KMS-11 (cell line): ENCODE results near the gene PRDX6.
A peak's percentile ranks its signal among the peaks of the same experiment; 100 is the strongest.

Experiments used
- H2AFZ ChIP-seq: fragments of 200-600 bp; sonication (generic); 2 replicates; pipeline ENCODE4 v1.6.1; 2016; ENCODE audit warnings: antibody characterized with exemption, mixed run types, low read depth
- H3K27ac ChIP-seq: fragments of 200-600 bp; sonication (generic); 2 replicates; pipeline ENCODE4 v1.6.1; 2016; ENCODE audit warnings: mild to moderate bottlenecking, mixed run types
- H3K27me3 ChIP-seq: fragments of 200-600 bp; sonication (generic); 2 replicates; pipeline ENCODE4 v1.6.1; 2017; ENCODE audit warnings: mild to moderate bottlenecking, low read depth, mixed run types, moderate library complexity; ENCODE audit not compliant: insufficient read depth
- H3K36me3 ChIP-seq: fragments of 200-600 bp; sonication (generic); 2 replicates; pipeline ENCODE4 v1.6.1; 2017; ENCODE audit warnings: mild to moderate bottlenecking, mixed run types; ENCODE audit not compliant: insufficient read depth
- H3K4me1 ChIP-seq: fragments of 200-600 bp; sonication (generic); 2 replicates; pipeline ENCODE4 v1.6.1; 2016; ENCODE audit warnings: mild to moderate bottlenecking, low read depth, mixed run types; ENCODE audit not compliant: poor library complexity, severe bottlenecking
- H3K4me2 ChIP-seq: fragments of 200-600 bp; sonication (generic); 2 replicates; pipeline ENCODE4 v1.7.0; 2016; ENCODE audit warnings: mild to moderate bottlenecking, mixed run types
- H3K4me3 ChIP-seq: fragments of 200-600 bp; sonication (generic); IDR thresholded peaks from 2 replicates; pipeline ENCODE4 v1.6.1; 2017; ENCODE audit warnings: low read depth, low read length, mixed read lengths; ENCODE audit not compliant: insufficient read depth
- H3K79me2 ChIP-seq: fragments of 200-600 bp; sonication (generic); 2 replicates; pipeline ENCODE4 v1.6.1; 2016; ENCODE audit warnings: low read depth, mixed run types; ENCODE audit not compliant: insufficient read depth
- H3K9ac ChIP-seq: fragments of 200-600 bp; sonication (generic); 2 replicates; pipeline ENCODE4 v1.6.1; 2016; ENCODE audit warnings: mild to moderate bottlenecking, mixed run types
- H4K20me1 ChIP-seq: fragments of 200-600 bp; sonication (generic); 2 replicates; pipeline ENCODE4 v1.6.1; 2016; ENCODE audit warnings: mild to moderate bottlenecking, mixed run types; ENCODE audit not compliant: insufficient read depth
- TF ChIP-seq, protein P1 (sequence below): fragments of 200-600 bp; sonication (generic); conservative IDR thresholded peaks from 2 replicates; pipeline ENCODE4 v1.6.1; 2017; ENCODE audit warnings: low read depth, mild to moderate bottlenecking, antibody characterized with exemption, low read length, moderate library complexity, mixed read lengths

The PRDX6 gene

DNA sequence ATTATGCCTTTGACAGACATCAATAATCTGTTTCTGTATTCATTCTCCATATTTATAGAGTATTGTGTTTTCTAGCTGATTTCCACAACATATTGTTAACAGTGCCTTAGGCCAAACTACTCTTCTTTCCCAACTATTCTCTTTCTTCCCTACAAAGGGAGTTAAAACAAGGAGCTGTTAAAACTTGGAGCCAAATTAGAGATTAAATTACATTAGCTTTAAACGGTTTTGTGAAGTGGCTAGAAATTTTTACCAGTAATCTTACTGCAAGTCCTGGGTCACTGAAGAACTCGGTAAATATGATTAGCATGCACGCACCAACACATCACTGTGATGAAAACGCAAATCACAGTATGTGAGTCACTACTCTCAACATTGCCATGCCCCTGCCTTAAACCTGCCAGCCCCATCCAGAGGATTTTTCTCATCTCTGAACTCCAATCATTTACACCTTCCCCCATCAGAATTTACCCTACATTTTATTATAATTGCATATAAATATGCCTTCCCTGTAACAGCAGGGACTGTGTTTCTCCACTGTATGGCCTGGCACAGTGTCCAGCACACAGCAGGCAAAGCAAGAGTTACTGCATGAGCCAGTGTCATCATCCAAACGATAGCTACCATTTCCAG lies 1.5 kb upstream of the PRDX6 start:
- H3K4me3 ChIP-seq: no peak overlapping the region
- H3K27ac ChIP-seq: no peak overlapping the region
- no peaks in the 10 kb centered on the region for H3K36me3 ChIP-seq
- H4K20me1 ChIP-seq: no peaks in the 10 kb centered on the region
- peak overlapping the region; percentile 99; the same call in 1 of the 2 replicates for H2AFZ ChIP-seq
- H3K79me2 ChIP-seq: peaks cover 15% of the 10 kb centered on the region; the same call in 1 of the 2 replicates
- TF ChIP-seq, protein P1, sequence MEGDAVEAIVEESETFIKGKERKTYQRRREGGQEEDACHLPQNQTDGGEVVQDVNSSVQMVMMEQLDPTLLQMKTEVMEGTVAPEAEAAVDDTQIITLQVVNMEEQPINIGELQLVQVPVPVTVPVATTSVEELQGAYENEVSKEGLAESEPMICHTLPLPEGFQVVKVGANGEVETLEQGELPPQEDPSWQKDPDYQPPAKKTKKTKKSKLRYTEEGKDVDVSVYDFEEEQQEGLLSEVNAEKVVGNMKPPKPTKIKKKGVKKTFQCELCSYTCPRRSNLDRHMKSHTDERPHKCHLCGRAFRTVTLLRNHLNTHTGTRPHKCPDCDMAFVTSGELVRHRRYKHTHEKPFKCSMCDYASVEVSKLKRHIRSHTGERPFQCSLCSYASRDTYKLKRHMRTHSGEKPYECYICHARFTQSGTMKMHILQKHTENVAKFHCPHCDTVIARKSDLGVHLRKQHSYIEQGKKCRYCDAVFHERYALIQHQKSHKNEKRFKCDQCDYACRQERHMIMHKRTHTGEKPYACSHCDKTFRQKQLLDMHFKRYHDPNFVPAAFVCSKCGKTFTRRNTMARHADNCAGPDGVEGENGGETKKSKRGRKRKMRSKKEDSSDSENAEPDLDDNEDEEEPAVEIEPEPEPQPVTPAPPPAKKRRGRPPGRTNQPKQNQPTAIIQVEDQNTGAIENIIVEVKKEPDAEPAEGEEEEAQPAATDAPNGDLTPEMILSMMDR: no peak
- H3K9ac ChIP-seq: no peak overlapping the region
- no peaks in the 10 kb centered on the region for H3K27me3 ChIP-seq
- peak overlapping the region; percentile 92 for H3K4me2 ChIP-seq
- peaks cover 29% of the 10 kb centered on the region for H3K4me1 ChIP-seq

DNA sequence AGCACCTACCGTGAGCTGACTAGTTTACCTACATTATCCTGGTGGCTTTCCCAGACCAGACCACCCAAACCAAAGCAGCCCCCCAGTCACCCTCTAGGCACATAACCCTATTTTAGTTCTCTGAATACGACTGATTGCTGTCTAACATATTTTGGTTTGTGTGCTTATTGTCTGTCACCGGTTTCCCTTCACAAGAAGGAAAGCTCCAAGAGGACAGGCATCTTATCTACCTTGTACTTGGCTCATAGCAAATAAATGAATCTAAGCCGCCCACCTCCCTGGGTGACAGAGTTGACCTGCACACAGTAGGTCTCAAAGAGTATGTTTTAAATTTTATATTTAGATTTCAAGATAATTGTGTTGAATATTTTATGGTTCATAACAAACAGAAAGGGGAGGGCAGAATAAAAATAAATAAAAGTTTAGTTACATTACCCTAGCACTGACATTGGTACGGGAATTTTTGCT lies 904 bp upstream of the PRDX6 start:
- H3K79me2 ChIP-seq: peaks cover 15% of the 10 kb centered on the region; the same call in 1 of the 2 replicates
- H3K4me2 ChIP-seq: peak overlapping the region; percentile 92
- peak overlapping the region; percentile 79 for H3K9ac ChIP-seq
- peak overlapping the region; percentile 99 for H2AFZ ChIP-seq
- peaks cover 29% of the 10 kb centered on the region for H3K4me1 ChIP-seq
- no peaks in the 10 kb centered on the region for H4K20me1 ChIP-seq
- H3K27me3 ChIP-seq: no peaks in the 10 kb centered on the region
- H3K4me3 ChIP-seq: no peak overlapping the region
- TF ChIP-seq, protein P1: no peak
- no peaks in the 10 kb centered on the region for H3K36me3 ChIP-seq
- peak overlapping the region; percentile 70 for H3K27ac ChIP-seq

DNA sequence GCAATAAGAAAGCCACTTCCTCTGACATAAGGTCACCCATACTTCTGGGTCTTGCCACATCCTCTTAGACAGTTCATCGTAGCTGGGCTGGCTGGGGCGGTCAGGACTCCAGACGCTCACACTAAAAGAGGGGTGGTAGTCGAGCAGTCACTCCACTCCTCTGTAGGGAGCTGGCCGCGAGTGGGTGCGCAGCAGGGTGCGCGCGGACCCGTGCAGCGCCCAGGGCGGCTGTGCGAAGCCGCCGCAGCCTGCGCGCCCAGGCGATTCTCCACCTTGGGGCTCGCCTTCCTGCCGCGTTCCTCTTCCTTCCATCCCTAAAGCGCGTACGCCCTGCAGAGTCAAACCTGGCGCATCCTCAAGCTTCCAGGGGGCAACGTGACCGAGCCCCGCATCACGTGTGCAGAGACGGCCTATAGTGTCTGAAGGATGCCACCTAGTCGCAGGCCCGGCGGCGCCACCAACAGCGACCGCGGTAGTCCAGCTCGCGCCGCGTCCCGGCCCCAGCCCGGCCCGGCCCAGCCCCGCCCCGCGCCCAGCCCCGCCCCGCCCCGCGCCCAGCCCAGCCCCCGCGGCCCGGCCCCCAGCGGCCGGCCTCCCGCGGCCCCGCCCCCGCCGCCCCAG lies 360 bp upstream of the PRDX6 start:
- peak overlapping the region; percentile 92 for H3K4me2 ChIP-seq
- no peaks in the 10 kb centered on the region for H3K27me3 ChIP-seq
- no peaks in the 10 kb centered on the region for H4K20me1 ChIP-seq
- H2AFZ ChIP-seq: peak overlapping the region; percentile 99
- H3K9ac ChIP-seq: peak overlapping the region; percentile 79
- TF ChIP-seq, protein P1: 0 out of 2 replicates have a peak, but pooled peaks have one; percentile 17
- peak overlapping the region; percentile 86 for H3K4me3 ChIP-seq
- H3K79me2 ChIP-seq: peaks cover 15% of the 10 kb centered on the region; the same call in 1 of the 2 replicates
- H3K36me3 ChIP-seq: peaks cover under 1% of the 10 kb centered on the region; the same call in 1 of the 2 replicates
- peak overlapping the region; percentile 70 for H3K27ac ChIP-seq
- H3K4me1 ChIP-seq: peaks cover 29% of the 10 kb centered on the region

DNA sequence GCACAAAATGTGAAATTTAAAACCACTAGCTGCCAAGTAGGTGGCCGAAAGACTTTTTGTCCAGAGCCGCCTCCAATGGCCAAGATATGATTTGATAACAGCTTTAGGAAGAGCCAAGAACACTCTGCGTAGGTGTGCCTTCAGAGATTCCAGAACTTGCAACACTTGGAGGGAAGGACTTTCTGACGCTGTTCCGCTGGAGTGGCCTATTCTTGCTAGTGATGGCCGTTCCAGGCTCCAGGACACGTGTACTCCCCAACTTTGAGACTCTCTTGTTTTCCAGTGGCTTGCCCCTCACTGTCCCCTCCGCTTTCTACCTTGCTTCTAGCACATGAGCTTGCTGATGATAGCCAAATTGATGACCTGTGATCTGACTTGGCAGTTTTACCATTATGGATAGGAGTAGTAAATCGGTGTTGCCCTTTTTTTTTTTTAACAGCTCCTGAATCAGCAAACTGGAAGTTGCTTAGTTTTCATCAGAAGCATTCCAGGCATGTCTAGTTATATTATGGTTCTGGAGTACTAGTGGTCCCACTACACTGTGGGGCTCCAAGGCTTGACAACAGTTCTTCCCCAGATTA lies 1.0 kb downstream of the PRDX6 start:
- Histone ChIP-seq H3K27ac (peak overlapping the region; percentile 43; the same call in 1 of the 2 replicates), H3K79me2 (peaks cover 15% of the 10 kb centered on the region; the same call in 1 of the 2 replicates), H3K4me1 (peaks cover 29% of the 10 kb centered on the region), H3K4me3 (peak overlapping the region; percentile 86), H2AFZ (peak overlapping the region; percentile 90), H3K9ac (peak overlapping the region; percentile 75; the same call in 1 of the 2 replicates), H3K27me3 (no peaks in the 10 kb centered on the region), H4K20me1 (no peaks in the 10 kb centered on the region), H3K4me2 (peak overlapping the region; percentile 93), H3K36me3 (peaks cover 11% of the 10 kb centered on the region; the same call in 1 of the 2 replicates)
- TF ChIP-seq, protein P1: no peak
